HL-60 (cell line): ENCODE data around the gene CMTM8.

Experiments
- DNase-seq, 2 experiments: peaks; one replicate each; pipeline ENCODE4 v3.0.0-alpha.2; 2010 to 2020; ENCODE audit warnings: low read depth in 1 of 2, low spot score in 1 of 2
- H3K27ac ChIP-seq: fragments of 250-450 bp; sonication (Bioruptor Pico); replicated peaks from 2 replicates; pipeline ENCODE4 v1.5.1; 2020; ENCODE audit warnings: mild to moderate bottlenecking, moderate library complexity
- H3K27me3 ChIP-seq: fragments of 250-450 bp; sonication (Bioruptor Pico); 2 replicates; pipeline ENCODE4 v1.5.1; 2021; ENCODE audit warnings: mild to moderate bottlenecking, moderate library complexity; ENCODE audit not compliant: insufficient read depth, poor library complexity, severe bottlenecking
- H3K4me3 ChIP-seq: replicated peaks from 2 replicates; pipeline ENCODE4 v1.5.1; 2011; ENCODE audit warnings: mild to moderate bottlenecking, control low read depth, low read length; ENCODE audit not compliant: insufficient read depth
- CTCF ChIP-seq: IDR thresholded peaks from one replicate; pipeline ENCODE4 v1.5.1; 2011; ENCODE audit warnings: low read length, control low read depth, inconsistent platforms; ENCODE audit not compliant: insufficient read depth
- GABPA ChIP-seq: IDR thresholded peaks from 2 replicates; pipeline ENCODE4 v1.6.1; 2012; ENCODE audit warnings: low read depth
- POLR2AphosphoS5 ChIP-seq: IDR thresholded peaks from 2 replicates; pipeline ENCODE4 v1.6.1; 2012; ENCODE audit warnings: low read depth
- REST ChIP-seq: IDR thresholded peaks from 2 replicates; pipeline ENCODE4 v1.6.1; 2012; ENCODE audit warnings: low read depth; ENCODE audit not compliant: insufficient replicate concordance
- SPI1 ChIP-seq: IDR thresholded peaks from 2 replicates; pipeline ENCODE4 v1.6.1; 2012; ENCODE audit warnings: low read depth, mild to moderate bottlenecking, borderline replicate concordance

CMTM8 gene

GRCh38 chr3:32367442-32367841 lies 129.0 kb downstream of the CMTM8 start:
- H3K4me3 ChIP-seq, result no peak overlapping the region
- H3K27me3 ChIP-seq, result no peaks in the 10 kb centered on the region
- no peak for DNase-seq
- TF ChIP-seq CTCF, result no peak
- no peak for TF ChIP-seq POLR2AphosphoS5
- no peak for TF ChIP-seq SPI1
- no peak for TF ChIP-seq GABPA
- TF ChIP-seq REST, result no peak
- H3K27ac ChIP-seq, result no peak overlapping the region

- TF ChIP-seq POLR2AphosphoS5 (no peak), REST (no peak), CTCF (no peak)
- no peak overlapping the region for H3K27ac ChIP-seq
- H3K4me3 ChIP-seq, result no peak overlapping the region
- no peak for DNase-seq
- H3K27me3 ChIP-seq, result no peaks in the 10 kb centered on the region
Measured at GRCh38 chr3:32371461-32372212, 133.2 kb downstream of the CMTM8 start.

DNA sequence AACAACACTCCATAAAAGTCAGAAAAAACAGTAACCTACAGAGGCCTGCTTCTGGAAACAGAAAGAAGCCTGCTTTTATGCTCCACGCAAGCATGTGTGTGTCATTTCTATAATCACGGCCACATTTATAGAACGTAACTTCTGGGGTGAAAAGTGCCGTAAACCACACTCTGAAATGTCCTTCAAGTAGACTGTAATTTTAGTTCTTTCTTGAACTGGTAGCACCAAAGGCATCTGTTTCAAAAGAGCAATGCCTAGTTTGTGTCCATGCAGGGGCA lies 133.7 kb downstream of the CMTM8 start:
- no peaks in the 10 kb centered on the region for H3K27me3 ChIP-seq
- H3K4me3 ChIP-seq, result no peak overlapping the region
- no peak overlapping the region for H3K27ac ChIP-seq
- TF ChIP-seq POLR2AphosphoS5 (no peak), CTCF (no peak), SPI1 (no peak), GABPA (no peak), REST (no peak)
- DNase-seq, result no peak
